HEK293T (cell line): ENCODE results near the gene VPS33A.

ENCODE experiments used
- ARNT ChIP-seq: fragments of 450-650 bp; IDR thresholded peaks from 2 replicates; pipeline ENCODE4 v1.6.1; 2017; ENCODE audit warnings: mild to moderate bottlenecking
- BHLHE40 ChIP-seq: fragments of 450-650 bp; IDR thresholded peaks from 2 replicates; pipeline ENCODE4 v1.6.1; 2016; ENCODE audit warnings: mild to moderate bottlenecking, moderate library complexity, borderline replicate concordance
- FOXM1 ChIP-seq: fragments of 450-650 bp; IDR thresholded peaks from 2 replicates; pipeline ENCODE4 v1.6.1; 2017; ENCODE audit warnings: mild to moderate bottlenecking, borderline replicate concordance
- SUZ12 ChIP-seq: fragments of 450-650 bp; IDR thresholded peaks from 2 replicates; pipeline ENCODE4 v1.6.1; 2016; ENCODE audit warnings: mild to moderate bottlenecking
- TARDBP ChIP-seq: fragments of 450-650 bp; IDR thresholded peaks from 2 replicates; pipeline ENCODE4 v1.6.1; 2016

DNA sequence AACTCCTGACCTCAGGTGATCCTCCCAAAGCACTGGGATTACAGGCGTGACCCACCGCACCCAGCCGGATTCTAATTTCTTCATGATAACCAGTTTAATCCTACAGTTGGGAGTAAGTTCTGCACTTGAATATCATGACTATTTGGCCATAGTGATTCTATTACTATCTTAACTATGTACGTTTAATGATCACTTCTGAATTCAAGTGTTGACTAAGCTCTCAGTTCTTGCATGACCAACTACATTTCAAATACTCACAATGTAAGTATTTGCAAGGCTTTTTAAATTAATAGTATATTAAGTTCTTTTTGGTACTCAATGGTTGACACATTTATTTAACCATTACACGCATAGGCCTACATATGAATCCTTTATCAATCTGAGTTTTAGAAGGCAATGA lies 17.4 kb upstream of the VPS33A start:
- TF ChIP-seq SUZ12 = no peak
- TF ChIP-seq FOXM1 = no peak
- TF ChIP-seq ARNT = no peak
- TF ChIP-seq TARDBP = no peak
- TF ChIP-seq BHLHE40 = no peak
